Measurements from ENCODE around the gene RPRD1B.

RPRD1B gene

DNA sequence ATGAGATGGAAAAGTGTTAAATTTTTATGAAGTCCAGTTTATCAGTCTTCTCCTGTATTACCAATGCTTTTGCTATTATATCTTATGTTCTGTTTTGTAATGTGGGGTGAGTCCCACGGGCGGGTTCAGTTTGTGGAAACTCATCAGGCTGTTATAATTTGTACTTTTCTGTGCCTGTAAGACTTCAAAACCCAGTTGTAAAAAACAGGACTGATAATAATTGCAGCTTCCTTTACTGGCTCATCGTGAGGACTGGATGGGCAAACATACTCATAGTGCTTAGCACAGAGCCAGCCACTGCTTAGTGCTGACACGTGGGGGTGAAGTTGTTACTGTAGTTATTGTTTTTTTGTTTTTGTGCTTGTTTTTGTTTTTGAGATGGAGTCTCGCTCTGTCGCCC lies 85.9 kb downstream of the RPRD1B start:
- no peak for DNase-seq

DNA sequence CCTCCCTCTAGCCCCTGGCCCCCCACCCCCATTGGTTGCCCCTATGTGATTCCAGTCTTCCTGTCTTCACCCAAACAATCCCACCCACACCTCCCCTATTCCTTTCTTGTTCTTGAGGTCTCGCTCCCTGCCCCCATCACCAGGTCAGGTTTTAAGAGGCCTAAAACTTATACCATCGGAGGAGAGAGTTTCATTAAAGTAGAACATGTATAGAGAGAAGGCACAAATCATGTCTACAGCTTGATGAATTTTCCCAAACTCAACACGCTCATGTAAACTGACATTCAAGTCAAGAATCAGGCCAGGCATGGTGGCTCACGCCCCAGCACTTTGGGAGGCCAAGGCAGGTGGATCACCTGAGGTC lies 87.1 kb downstream of the RPRD1B start:
- no peak for DNase-seq

DNA sequence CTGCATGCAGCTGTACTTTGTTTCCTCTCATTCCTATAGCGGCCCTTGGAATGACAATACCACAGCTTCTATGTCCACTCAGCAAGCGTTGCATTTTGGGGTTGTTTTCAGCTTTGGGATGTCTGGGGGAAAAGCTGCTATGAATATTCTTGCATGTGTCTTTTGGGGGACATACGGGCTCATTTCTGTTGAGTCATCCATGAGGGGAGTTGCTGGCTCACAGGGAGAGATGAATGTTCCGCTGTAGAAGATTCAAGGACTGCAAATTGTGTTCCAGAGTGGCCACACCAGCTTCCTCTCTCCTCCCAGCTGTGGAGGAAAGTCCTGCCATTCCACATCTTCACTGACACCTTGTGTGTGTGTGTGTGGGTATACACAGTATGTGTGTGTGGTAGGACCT lies 88.2 kb downstream of the RPRD1B start:
- no peak for DNase-seq

DNA sequence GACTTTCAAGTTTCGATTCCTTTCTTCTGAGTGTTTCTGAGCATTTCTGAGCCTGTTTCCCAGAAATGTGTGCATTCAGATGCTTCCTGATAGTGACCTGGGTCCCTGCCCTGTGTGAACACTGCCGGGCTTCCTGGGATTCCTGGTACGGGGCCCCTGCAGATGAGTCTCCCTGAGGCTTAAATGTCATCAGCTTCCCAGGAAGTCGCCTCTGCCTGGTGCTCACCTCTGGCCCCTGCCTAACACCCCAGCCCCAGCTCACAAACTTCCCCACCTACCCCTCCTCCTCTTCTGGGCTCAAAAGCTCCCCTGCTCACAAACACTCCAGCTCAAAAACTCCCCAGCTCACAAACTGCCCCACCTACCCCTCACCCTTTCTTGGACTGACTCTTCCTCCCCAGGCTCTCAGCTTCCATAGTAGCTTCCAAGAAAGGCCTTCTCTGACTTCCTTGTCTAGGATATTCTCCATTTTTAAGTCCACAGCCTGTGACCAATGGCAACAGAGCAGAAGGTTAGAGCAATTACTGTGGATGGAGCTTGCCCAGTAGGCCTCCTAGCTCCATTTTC lies 89.6 kb downstream of the RPRD1B start:
- DNase-seq, result no peak

DNA sequence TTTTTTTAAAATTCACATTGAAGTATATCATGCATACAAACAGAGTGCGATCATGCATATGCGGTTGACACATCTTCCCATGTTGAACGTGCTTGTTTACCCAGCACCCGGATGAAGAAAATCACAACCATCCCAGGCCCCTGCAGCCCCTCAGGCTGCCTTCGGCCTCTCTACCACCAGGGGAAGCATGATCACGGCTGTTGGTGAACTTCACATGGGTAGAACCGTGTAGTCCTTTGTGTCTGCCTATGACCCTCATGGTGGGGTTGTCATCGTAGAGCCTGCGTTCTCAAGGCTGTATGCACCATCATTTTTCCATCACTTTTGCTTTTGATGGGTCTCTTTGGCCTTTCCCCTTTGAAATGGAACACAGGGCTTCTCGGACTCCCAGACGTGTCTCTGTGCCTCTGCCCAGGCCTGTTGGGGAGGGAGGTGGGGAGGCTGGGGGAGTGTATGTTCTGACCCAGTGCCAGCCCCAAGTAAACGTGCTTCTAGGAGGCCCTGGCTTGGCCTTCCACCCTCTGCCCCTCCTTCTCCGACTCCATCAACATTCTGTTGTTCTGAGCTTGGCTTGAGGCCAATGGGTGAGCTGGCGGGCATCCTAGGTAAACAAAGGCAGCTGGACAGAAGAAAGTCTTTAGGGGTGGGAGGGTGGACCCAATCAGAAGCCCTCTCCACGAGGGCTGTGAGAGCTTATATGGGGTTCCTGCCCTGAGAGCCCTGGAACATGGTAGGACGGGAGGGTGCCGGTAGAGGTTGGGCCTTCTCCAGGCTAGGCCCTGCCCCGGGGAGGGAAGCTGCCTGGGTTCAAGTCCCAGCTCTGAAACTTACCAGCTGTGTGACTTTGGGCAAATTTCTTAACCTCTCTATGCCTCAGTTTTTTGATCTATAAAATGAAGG lies 91.9 kb downstream of the RPRD1B start:
- DNase-seq, result peak in 5 of 56 donors; percentile 6 to 38 (median 10)

DNA sequence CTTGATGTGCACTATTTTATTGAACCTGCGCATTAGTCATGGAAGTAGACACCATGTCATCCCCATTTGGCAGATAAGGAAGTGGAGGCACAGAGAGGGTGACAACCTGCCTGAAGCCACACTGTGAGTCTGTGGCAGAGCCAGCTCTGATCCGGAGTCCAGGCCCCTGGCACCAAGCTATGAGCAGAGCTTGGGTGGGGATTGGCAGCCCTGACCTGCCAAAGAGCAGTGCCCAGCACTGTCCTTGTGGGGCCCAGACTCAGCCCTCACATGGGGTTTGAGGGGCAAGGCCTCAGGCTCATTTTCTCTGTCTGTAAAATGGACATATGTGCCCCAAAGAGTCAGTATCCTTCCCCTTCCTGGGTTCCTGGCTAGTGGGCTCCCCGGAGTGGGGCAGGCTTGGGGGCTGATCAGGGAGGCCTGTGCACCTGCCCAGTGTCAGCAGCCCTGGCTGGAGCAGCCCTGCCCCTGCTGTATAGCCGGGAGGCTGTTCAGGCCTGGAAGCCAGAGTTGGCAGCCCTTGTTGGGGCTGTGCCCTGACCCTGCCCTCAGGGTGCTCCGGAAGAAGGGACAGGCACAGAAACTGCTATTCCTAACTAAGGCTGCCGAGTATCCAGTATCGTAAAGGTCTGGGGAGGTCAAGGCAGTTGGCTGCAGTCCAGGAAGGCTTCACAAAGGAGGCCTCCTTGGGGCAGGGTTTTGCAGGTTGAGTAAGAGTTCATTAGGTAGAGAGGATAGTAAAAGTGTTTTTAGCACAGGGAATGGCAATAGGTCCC lies 92.8 kb downstream of the RPRD1B start:
- no peak for DNase-seq

DNA sequence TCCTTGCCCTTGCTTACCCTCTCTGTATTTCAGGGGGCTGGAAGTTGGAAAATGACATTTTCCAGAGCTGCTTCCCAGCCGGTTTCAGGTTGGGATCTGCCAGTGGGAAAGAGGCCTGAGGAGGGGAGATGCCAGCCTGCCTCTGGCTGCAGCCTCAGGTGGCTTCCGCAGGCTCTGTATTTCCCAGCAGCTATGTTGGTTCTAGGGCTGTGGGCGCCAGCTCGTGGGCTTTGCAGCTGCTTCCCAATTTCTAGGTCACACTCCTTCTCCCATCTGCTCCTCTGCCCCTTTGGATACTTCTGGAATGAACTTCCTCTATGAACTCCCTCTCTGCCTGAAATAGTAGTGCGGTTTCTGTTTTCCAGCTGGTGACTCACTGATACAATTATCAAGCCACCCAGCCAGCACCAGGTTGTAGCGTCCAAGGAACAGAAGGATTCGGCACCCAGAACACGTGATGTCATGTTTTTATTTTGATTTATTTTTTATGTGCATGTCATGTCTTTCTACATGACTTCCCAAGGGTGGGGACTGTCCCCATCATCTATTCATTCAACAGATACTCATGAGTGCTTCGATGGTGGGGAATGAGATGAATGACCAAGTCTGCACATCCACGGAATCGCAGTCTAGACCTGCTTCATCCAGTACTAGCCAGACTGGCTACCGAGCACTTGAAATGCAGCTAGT lies 93.5 kb downstream of the RPRD1B start:
- no peak for DNase-seq

DNA sequence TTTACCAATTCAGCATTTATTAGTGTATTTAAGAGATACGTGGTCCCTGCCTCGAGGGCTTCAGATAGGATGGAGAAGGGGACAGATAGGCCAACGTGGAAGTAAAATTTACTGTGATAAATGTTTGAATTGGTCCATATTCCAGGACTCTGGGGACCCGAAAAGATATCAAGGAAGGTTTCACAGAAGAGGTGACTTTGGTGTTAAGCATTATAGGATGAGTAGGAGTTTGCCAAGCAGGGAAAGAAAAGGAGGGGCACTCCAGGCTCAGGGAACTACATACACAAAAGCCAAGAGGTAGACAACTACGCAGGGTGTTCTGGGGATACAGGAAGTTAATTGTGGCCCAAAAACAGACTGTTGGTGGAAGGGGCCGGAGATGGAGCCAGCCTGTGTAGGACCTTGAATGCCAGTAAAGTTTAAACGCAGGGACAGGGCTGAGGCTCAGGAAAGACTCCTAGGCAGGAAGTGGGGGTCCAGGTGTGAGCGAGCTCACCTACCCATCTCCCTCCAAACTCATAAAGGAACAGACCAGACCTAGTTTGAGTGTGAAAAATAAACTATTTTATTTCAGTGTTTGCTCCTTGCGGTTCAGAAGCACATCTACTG lies 94.5 kb downstream of the RPRD1B start:
- no peak for DNase-seq

DNA sequence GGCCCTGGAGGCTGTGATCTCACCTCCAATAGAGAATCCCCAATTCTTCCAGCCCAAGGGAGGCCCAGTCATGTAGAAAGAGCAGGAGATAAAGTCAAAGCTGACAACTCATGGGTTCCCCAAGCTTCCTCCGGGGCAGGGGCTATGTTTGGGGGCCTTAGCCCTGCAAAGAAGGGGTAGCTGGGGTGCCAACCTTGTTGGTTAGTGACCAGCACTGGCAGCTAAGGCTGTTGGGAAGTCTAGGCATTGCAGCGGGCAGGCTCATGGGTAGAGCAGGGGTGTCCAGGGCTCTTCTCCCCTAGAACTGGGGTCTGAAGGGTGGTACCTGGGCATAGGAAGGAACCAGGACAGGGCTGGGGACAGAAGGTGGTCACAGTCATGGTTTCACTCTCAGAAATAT lies 95.1 kb downstream of the RPRD1B start:
- DNase-seq, result no peak

DNA sequence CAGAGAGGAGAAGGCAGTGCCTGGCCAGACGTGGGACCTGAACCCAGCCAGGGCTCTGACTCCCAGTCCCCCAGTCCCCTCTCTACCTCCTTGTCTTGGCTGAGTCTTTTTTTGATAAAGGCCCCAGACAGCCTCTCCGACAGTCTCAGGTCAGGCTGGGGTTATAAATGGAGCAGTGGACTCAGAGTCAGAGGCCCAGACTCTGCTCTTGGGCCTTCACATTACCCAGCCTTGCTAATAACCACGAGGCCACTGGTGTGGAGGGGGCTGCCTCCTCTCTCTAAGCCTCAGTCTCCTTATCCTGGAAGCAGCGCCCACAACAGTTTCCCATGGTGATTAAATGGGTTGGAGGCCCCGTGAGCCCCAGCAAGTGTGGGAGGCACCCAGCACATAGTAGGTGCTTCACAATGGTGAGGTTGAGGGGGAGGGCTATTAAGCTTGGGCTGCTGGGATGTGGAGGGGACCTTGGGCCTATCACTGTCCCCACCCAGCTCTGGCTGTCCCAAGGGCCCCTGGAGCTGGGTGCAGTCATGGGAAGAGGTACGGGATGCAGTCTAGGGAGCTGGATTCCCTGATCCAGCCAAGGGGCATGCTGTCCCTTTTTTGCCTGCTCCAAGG lies 95.8 kb downstream of the RPRD1B start:
- DNase-seq, result no peak

DNA sequence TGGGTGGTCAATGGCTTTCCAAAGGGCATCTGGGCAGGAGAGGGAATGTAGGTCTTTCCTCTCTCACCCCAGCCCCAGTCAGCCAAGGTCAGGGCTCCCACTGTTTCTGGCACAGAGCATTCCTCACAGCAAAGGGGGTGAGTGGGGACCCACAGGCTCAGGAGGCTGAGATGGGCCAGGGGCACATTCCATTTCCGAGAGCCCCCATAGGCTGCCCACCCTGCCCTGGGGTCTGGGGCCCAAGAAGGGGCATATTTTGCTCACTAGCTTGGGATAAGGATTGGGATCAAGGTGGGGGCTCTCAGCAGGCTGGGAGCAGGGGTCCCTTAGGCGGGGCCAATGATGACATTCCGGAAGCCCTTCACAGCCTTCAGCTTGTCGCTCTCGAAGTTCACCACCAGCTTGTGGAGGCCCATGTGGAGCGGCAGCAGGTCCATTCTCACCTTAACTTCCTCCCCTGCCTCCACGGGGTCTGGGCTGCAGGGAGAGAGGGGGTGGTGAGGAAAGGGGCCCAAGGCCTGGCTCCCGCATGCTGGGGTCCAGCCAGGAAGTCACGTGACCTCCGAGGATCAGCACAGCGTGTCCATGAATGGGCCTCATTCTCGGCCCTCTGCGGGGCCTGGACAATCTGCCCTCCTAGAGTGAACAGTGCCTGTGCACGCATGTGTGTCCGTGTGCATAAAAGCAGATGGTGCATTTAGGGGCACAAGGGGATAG lies 96.5 kb downstream of the RPRD1B start:
- no peak for DNase-seq

DNA sequence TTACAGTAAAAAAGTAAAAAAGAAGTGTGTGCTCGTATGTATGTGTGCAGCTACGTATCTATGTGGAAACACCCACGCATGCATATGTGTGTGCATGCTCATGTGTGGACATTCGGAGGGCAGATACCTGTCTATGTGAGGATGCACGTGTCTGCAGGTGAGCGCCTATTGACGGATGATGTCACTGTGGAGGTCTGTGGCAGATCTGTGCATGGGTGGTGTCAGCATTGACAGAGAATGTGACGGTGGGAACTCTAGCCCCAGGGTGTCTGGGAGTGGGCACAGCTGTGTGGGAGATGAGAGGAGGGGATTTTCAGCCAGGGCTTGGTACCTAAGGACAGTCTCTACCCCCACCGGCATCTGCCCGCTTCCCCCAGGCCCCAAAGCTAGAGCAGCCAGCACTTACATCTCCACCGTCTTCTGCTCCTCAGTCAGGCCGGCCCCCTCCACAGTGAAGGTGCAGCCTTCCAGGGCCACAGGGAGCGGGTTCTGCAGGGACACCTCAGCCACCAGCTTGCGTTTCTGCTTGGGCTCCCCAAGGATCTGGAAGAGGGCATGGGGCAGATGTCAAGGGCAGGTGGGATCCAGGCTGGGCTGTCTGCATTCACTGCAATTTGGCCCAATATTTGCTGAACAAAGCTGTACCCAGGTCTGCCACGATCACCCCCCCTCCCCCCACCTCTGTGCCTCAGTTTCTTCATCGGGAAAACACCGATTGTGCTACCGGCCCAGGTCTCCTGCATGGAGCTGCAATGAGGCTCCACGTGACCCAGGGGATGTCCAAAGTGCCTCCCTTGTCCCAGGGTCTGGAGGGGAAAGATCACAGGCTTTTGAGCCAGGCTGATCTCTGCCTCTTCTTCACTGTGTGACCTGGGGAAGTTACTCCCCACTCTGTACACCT lies 97.4 kb downstream of the RPRD1B start:
- no peak for DNase-seq

DNA sequence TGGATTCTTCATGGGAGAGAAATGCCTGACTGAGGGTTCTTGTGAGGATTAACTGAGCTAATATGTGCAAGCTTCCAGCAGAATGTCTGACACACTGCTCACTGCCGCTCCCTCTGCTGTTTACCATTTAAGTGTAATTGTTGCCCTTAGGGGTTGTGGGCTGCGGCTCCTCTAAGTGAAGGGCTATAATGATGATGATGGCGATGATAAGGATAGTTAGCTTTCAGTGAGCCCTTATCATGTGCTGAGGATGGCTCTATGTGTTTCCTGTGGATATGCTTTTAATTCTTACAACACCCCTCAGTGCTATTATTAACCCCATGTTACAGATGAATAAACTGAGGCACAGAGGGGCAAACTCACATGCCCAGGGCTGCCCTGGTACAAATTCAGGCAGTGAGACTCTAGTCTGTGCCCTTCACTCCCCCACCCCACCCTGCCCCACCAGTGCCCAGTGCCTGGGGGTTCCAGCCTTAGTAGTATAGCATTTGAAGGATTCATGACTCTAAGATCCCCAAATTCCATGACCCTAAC lies 98.1 kb downstream of the RPRD1B start:
- no peak for DNase-seq

DNA sequence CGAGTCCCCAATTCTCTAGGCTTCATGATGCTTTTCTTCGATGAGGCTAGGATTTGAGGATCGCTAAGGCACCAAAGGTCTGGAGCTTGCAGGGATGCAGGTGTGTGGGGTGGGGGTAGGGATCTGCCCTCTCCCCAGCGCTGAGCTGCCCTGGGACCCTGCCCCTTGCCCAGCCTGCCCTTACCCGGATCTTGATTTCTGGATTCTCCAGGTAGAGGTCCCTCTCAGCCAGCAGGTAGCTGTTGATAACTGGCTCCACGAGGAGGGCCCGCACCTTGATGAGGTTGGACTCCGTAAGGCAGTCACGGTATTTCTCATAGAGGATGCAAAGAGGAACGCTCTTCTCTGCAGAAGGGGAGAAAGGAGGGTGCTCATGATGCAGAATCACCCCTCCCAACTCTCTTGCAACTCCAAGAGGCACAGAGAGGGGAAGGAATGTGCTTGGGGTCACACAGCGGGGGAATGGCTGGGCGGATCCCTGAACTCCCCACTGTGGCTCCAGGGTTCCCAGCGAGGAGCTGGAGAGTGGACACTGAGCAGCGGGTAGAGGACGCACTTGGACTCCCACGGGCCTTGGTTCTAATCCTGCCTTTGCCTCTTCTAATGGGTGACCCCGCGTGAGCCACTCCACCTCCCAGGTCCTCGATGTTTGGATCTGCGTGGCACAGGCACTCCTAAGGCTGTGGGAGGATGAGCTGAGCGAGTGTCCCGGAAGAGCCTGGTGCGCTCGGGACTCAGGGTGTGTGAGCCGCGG lies 98.8 kb downstream of the RPRD1B start:
- no peak for DNase-seq

DNA sequence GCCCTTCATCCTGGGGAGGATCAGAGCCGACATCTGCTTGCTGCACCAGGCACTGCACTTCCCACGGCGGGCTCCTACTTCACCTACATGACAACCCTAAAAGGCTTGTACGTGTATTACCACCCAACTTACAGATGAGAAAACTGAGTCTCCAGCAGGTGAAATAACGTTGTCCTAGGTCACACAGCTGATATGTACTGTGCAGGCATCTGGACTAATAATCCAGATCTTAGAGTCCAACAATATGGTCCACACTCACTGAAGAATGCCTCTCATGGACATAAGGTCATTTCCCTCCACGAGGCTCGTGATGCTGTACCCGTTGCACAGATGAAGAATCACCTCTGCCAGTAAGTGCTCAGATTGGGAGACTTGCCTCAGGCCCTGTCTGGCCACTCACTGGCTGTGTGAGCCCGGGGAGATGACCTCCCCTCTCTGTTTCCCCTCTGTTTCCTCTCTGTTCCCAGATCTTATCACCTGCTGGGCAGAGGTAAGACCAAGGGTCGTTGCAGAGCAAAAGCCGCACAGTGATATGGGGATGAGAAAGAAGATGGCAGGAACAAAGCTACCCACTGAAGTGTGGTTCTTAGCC lies 99.5 kb downstream of the RPRD1B start:
- no peak for DNase-seq

DNA sequence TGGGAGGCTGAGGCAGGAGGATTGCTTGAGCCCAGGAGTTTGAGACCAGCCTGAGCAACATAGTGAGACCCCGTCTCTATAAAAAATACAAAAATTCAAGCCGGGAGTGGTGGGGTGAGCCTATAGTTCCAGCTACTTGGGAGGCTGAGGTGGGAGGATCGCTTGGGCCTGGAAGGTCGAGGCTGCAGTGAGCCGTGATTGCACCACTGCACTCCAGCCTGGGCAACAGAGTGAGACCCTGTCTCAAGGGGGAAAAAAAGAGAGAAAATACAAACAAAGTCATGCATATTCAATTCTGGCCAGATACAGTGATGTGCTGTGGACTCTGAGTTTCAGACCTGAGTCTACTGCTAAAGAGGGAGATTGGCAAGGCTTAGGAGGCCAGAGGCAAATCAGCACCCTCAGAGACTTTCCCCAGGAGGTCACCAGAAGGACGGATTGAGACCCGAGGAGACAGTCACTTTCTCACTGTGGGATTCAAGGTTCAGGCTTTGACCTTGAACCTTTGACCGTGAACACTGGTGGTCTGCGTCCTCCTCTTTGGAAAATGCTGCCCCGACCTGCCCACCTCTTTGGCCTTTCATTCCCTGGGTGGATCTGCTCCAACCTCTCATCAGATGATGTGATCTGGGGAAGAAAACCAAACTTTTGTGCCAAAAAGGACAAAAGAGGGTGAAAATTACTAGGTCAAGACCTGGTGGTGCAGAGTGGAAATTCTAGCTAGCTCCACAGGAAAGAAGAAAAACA lies 100.3 kb downstream of the RPRD1B start:
- no peak for DNase-seq
